Ovary (tissue), 3 donors: ENCODE measurements around the gene VWA1.

Experiments used
- CTCF ChIP-seq, 3 donors: fragments of 450-650 bp in 2 of 3; fragments of 200-600 bp in 1 of 3; IDR thresholded peaks; one replicate each; pipeline versions ENCODE4 v1.5.1 to v1.8.0; 2016 to 2022; ENCODE audit warnings: antibody characterized with exemption in 3 of 3, mild to moderate bottlenecking in 1 of 3
- EP300 ChIP-seq: sonication (generic); formaldehyde crosslinking; IDR thresholded peaks from one replicate; pipeline ENCODE4 v1.6.1; 2017; ENCODE audit warnings: antibody characterized with exemption
- donor health status: DM: no; HTN: no; CAD: no.

GRCh38 chr1:1425753-1426495 is 9.6 kb upstream of the VWA1 start:
- no peak for TF ChIP-seq CTCF (IDR thresholded peaks at IDR 0.05)
- no peak for TF ChIP-seq EP300
